ENCODE measurements around the gene HOXD9.

Gene HOXD9

GRCh38 chr2:176110415-176111308 lies 11.9 kb upstream of the HOXD9 start:
- no peak for DNase-seq (ENCODE audit: low read depth in 2 of 2)

- DNase-seq (ENCODE audit: low read depth in 2 of 2): no peak
These were observed 11.2 kb upstream of the HOXD9 start for GRCh38 chr2:176111309-176111663.

- no peak for DNase-seq (ENCODE audit: low read depth in 2 of 2)
These were observed 10.6 kb upstream of the HOXD9 start for GRCh38 chr2:176111846-176112374.

GRCh38 chr2:176112375-176113302 lies 9.9 kb upstream of the HOXD9 start:
- DNase-seq (ENCODE audit: low read depth in 2 of 2): no peak

- DNase-seq (ENCODE audit: low read depth in 2 of 2): no peak
These were observed 8.2 kb upstream of the HOXD9 start for GRCh38 chr2:176114120-176114929.

GRCh38 chr2:176114930-176115625 lies 7.4 kb upstream of the HOXD9 start:
- no peak for DNase-seq (ENCODE audit: low read depth in 2 of 2)

GRCh38 chr2:176115883-176116813 lies 6.4 kb upstream of the HOXD9 start, which contains the start of gene HOXD10:
TSS of gene HOXD10 (plus strand) at chr2:176116778. CDS start at chr2:176116834, 56 bp downstream.
- no peak for DNase-seq (ENCODE audit: low read depth in 2 of 2)

GRCh38 chr2:176117162-176117822 lies 5.2 kb upstream of the HOXD9 start:
- no peak for DNase-seq (ENCODE audit: low read depth in 2 of 2)

- DNase-seq (ENCODE audit: low read depth in 2 of 2): no peak
These were observed 4.6 kb upstream of the HOXD9 start for GRCh38 chr2:176117823-176118371.

GRCh38 chr2:176118601-176119339 lies 3.7 kb upstream of the HOXD9 start:
- DNase-seq (ENCODE audit: low read depth in 2 of 2): no peak

- no peak for DNase-seq (ENCODE audit: low read depth in 2 of 2)
These were observed 1.9 kb upstream of the HOXD9 start for GRCh38 chr2:176120364-176121189.

GRCh38 chr2:176121190-176122051 lies 1.1 kb upstream of the HOXD9 start:
- no peak for DNase-seq (ENCODE audit: low read depth in 2 of 2)

- DNase-seq (ENCODE audit: low read depth in 2 of 2): no peak
These were observed 352 bp upstream of the HOXD9 start for GRCh38 chr2:176122052-176122682.

GRCh38 chr2:176123411-176124109 lies 1.0 kb downstream of the HOXD9 start:
- DNase-seq (ENCODE audit: low read depth in 2 of 2): no peak

All from stimulated activated CD4-positive, alpha-beta T cell treated with anti-CD3 and anti-CD28 coated beads, Interleukin-1b, Interleukin-23, amount 100 ng/mL, for 1 hour (primary cell).